22Rv1 (cell line): ENCODE measurements around the gene DOCK8.
"Not testable (repeated sequence)": the region's sequence is repeated elsewhere in the genome, so short reads cannot be mapped to it uniquely, and the experiment has no call there.

Source experiments
- H3K27ac ChIP-seq: fragments of 450-650 bp; 2 replicates; pipeline ENCODE4 v1.5.1; 2017
- ZFX ChIP-seq: fragments of 450-650 bp; IDR thresholded peaks from 2 replicates; pipeline ENCODE4 v1.6.1; 2017; ENCODE audit warnings: antibody characterized with exemption, borderline replicate concordance
- TF ChIP-seq, protein P1 (sequence below): fragments of 450-650 bp; IDR thresholded peaks from 2 replicates; pipeline ENCODE4 v1.5.1; 2017; ENCODE audit warnings: mild to moderate bottlenecking

The DOCK8 gene

DNA sequence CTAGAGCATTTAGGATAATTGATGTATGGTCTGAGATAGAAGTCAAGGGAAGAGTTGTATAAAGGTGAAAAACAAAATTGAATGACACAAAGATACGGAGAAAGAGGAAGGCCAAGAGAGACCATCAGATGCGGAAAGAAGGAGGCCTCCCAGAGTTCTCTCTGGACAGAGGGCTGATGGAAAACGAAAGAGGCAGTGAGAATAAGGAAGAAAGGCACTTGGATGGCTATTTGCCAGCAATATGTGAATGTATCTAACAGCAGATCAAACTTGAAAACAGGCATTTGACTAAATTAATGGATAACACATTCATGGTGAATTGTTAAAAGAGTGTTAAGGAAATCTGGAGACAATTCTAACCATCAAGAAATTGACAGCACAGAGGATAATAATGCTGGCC lies 2.4 kb upstream of the DOCK8 start:
- TF ChIP-seq, protein P1, sequence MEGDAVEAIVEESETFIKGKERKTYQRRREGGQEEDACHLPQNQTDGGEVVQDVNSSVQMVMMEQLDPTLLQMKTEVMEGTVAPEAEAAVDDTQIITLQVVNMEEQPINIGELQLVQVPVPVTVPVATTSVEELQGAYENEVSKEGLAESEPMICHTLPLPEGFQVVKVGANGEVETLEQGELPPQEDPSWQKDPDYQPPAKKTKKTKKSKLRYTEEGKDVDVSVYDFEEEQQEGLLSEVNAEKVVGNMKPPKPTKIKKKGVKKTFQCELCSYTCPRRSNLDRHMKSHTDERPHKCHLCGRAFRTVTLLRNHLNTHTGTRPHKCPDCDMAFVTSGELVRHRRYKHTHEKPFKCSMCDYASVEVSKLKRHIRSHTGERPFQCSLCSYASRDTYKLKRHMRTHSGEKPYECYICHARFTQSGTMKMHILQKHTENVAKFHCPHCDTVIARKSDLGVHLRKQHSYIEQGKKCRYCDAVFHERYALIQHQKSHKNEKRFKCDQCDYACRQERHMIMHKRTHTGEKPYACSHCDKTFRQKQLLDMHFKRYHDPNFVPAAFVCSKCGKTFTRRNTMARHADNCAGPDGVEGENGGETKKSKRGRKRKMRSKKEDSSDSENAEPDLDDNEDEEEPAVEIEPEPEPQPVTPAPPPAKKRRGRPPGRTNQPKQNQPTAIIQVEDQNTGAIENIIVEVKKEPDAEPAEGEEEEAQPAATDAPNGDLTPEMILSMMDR = no peak
- no peak for TF ChIP-seq ZFX
- H3K27ac ChIP-seq = no peak overlapping the region

DNA sequence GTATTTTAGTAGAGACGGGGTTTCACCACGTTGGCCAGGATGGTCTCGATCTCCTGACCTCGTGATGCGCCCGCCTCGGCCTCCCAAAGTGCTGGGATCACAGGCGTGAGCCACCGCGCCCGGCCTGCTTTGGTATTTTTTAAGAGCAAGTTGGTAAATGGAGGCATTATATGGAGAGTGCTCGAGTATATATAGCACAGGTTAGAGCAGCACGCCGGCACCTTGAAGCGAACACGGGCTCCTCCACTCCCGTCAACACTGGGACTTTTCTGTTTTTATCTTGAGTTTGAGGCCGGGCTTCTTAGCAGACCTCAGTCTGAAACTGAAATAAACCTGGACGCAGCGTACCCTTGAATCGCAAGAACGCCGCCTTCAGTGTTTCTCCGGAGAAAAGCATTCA lies 764 bp upstream of the DOCK8 start:
- H3K27ac ChIP-seq = peak overlapping the region; percentile 78

DNA sequence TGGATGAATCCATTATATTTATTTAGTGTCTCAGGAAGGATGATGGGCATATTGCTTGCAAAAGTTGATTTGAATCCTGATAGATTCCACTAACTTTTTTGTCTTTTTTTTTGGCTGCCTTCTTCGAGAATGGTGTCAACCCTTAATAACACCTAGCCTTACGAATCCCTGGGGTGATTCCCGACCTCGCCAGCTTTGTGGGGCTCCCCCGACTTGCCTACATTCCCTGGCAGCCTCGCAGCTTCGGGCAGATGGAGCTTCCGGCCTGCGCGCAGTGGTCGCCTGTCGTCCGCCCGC lies 366 bp upstream of the DOCK8 start:
- peak overlapping the region; percentile 78 for H3K27ac ChIP-seq
- TF ChIP-seq, protein P1 = no peak
- no peak for TF ChIP-seq ZFX

DNA sequence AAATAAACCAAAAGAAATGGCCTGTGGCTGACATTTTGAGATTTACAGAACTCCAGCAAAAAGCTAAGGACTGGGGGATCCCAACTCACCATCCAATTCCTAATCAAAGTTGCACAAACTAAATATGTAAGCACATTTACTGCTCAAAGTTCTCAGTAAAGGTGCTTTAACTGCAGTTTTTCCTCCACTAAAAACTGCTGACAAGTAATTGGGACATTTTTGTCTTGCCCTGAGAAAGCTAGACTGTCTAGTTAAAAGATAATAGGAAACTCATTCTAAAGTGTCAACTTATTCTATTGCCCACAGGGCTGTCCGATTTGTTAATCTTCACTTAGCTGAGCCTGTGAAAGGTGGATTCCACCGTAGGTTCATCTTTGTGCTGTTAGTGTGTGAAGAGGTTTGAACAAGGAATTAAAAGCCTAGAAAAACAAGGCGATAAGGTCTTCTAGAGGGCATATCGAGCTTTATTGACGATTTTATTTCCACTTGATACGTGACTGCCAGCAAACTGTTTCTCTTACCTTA lies 1.0 kb downstream of the DOCK8 start:
- TF ChIP-seq, protein P1 = no peak
- TF ChIP-seq ZFX = no peak
- H3K27ac ChIP-seq = peak overlapping the region; percentile 78

DNA sequence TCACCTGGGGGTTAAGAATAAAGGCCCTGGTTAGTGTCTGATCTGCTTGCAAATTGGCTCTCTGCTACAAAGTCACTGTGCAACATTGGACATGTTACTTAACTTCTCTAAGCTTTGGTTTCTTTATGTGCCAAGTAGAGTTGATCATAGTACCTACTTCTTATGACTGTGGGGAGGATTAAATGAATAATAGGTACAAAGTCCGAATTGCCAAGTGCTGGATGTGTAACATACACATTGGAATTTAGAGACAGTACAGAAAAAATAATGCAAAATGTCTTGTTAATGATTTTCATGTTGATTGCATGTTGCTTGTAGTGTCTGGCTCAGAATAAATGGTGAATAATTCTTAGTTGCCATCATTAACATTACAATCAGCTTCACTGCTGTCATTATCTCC lies 2.2 kb downstream of the DOCK8 start:
- TF ChIP-seq ZFX = no peak
- TF ChIP-seq, protein P1 = no peak
- H3K27ac ChIP-seq = peak overlapping the region; percentile 78

DNA sequence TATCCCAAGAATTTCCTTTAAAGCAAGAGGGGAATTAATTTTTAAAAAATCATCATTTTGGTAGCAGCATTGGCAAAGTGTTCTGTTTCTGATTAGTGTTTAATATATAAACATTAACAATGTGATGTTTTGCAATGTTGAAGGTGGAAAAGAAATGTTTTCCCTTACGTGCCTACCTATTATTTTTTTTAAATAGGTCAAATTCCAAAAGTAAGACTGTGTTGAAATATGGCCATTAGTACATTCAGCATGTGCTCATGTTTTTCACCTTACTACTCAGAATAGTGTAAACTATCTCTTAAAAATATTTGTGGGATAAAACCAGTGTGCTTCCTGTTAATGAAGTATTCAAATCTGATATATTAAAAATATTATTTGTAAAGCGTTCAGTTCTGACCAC lies 3.3 kb downstream of the DOCK8 start:
- peak overlapping the region; percentile 78; the same call in 1 of the 2 replicates for H3K27ac ChIP-seq
- TF ChIP-seq, protein P1 = no peak
- TF ChIP-seq ZFX = no peak

DNA sequence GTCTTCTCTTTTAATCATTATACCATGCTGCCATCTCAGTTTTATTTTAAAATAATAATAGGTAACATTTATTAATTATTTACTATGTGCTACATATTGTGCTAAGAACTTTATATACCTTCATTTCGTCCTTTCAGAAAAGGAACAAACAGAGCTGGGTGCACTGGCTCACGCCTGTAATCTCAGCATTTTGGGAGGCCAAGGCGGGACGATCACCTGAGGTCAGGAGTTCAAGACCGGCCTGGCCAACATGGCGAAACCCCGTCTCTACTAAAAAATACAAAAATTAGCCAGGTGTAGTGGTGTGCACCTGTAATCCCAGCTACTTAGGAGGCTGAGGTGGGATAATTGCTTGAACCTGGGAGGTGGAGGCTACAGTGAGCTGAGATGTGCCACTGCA lies 4.4 kb downstream of the DOCK8 start:
- not testable (repeated sequence) for H3K27ac ChIP-seq

DNA sequence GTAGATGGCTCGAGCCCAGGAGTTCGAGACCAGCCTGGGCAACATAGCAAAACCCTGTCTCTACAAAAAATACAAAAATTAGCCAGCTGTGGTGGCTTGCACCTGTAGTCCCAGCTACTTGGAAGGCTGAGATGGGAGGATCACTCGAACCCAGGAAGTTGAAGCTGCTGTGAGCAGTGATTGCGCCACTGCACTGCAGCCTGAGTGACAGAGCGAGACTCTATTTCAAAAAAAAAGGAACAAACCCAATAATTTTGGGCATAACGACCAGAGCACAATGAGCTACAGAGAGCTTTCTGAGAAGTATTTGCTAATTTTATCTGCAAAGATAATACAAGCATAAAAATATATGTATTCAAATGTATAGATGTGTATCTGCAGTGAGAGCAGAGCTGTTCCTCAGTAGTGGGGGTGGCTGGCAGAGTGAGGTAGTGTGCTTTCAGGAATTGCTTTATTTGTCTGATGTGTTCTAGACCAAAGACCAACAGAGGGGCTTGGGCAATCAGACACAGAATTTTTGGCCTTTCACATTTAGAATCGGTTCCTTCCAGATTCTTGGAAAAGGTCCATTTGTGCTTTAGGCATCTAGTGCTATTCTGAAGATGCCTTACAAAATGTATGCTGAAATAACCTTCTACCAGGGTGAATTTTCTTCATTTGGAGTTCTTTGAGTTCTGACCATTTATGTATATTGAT lies 5.2 kb downstream of the DOCK8 start:
- H3K27ac ChIP-seq = peak overlapping the region; percentile 2; the same call in 1 of the 2 replicates

More for the DNA sequence above, 5.2 kb downstream of the DOCK8 start:
- TF ChIP-seq, protein P1 = no peak
- TF ChIP-seq ZFX = no peak
